GM23338 (cell line): ENCODE results near the gene SYT12. TPM values are rescaled to one million over a fixed set of nuclear protein-coding genes. Genes with fewer than 3 reads are reported as not detected.

Source experiments
- ATAC-seq: fragments of 200-7000 bp; cut with Tn5 transposase; 3 replicates; pipeline ENCODE4 v1.9.1; 2020
- DNase-seq: peaks from one replicate; pipeline ENCODE4 v3.0.0-alpha.2; 2015; ENCODE audit warnings: low spot score
- H2AFZ ChIP-seq: fragments of 200-600 bp; sonication (generic); 2 replicates; pipeline ENCODE4 v1.8.0; 2016; ENCODE audit warnings: antibody characterized with exemption, mild to moderate bottlenecking, moderate library complexity
- H3F3A ChIP-seq: fragments of 200-600 bp; sonication (generic); replicated peaks from 2 replicates; pipeline ENCODE4 v1.8.0; 2017; ENCODE audit warnings: antibody characterized with exemption, mixed run types, low read depth
- H3K27ac ChIP-seq: fragments of 200-600 bp; sonication (generic); 2 replicates; pipeline ENCODE4 v1.6.1; 2016; ENCODE audit warnings: low read depth
- H3K27me3 ChIP-seq: fragments of 200-600 bp; sonication (generic); 2 replicates; pipeline ENCODE4 v1.8.0; 2016; ENCODE audit warnings: mild to moderate bottlenecking, mixed run types, moderate library complexity; ENCODE audit not compliant: insufficient read depth
- H3K36me3 ChIP-seq: fragments of 200-600 bp; sonication (generic); 2 replicates; pipeline ENCODE4 v1.8.0; 2016; ENCODE audit warnings: mild to moderate bottlenecking; ENCODE audit not compliant: insufficient read depth
- H3K4me1 ChIP-seq: fragments of 200-600 bp; sonication (generic); 2 replicates; pipeline ENCODE4 v1.8.0; 2016; ENCODE audit warnings: mild to moderate bottlenecking, moderate library complexity; ENCODE audit not compliant: insufficient read depth
- H3K4me2 ChIP-seq: fragments of 200-600 bp; sonication (generic); 2 replicates; pipeline ENCODE4 v1.7.1; 2017; ENCODE audit warnings: mixed run types
- H3K4me3 ChIP-seq: fragments of 200-600 bp; sonication (generic); 2 replicates; pipeline ENCODE4 v1.6.1; 2016; ENCODE audit warnings: mixed run types
- H3K79me2 ChIP-seq: fragments of 200-600 bp; sonication (generic); replicated peaks from 2 replicates; pipeline ENCODE4 v1.8.0; 2017; ENCODE audit warnings: mild to moderate bottlenecking; ENCODE audit not compliant: insufficient read depth
- H3K9me2 ChIP-seq: fragments of 200-600 bp; sonication (generic); 2 replicates; pipeline ENCODE4 v1.8.0; 2017; ENCODE audit not compliant: insufficient read depth
- H4K20me1 ChIP-seq: fragments of 200-600 bp; sonication (generic); replicated peaks from 2 replicates; pipeline ENCODE4 v1.8.0; 2017; ENCODE audit warnings: mild to moderate bottlenecking; ENCODE audit not compliant: insufficient read depth
- H3K27ac Mint-ChIP-seq: 2 replicates; pipeline ENCODE4 v1.8.0; 2020; ENCODE audit warnings: inconsistent platforms, mild to moderate bottlenecking, moderate library complexity, mixed read lengths
- H3K27me3 Mint-ChIP-seq: 3 replicates; pipeline ENCODE4 v1.8.0; 2022; ENCODE audit warnings: low read depth, mild to moderate bottlenecking, moderate library complexity, mixed read lengths, inconsistent platforms; ENCODE audit not compliant: insufficient read depth, poor library complexity
- H3K36me3 Mint-ChIP-seq: 3 replicates; pipeline ENCODE4 v1.8.0; 2021; ENCODE audit warnings: low read depth, mild to moderate bottlenecking, inconsistent platforms, moderate library complexity, mixed read lengths
- H3K4me1 Mint-ChIP-seq: 3 replicates; pipeline ENCODE4 v1.8.0; 2020; ENCODE audit warnings: mild to moderate bottlenecking, inconsistent platforms, mixed read lengths
- H3K4me3 Mint-ChIP-seq: 3 replicates; pipeline ENCODE4 v1.8.0; 2021; ENCODE audit warnings: moderate library complexity, mild to moderate bottlenecking, inconsistent platforms, mixed read lengths
- H3K9me3 Mint-ChIP-seq: 3 replicates; pipeline ENCODE4 v1.8.0; 2020; ENCODE audit warnings: moderate library complexity, mild to moderate bottlenecking, inconsistent platforms, mixed read lengths
- CREB1 ChIP-seq: fragments of 250-450 bp; sonication (Bioruptor Pico); IDR thresholded peaks from 2 replicates; pipeline ENCODE4 v1.5.0; 2020; ENCODE audit warnings: low read depth, mild to moderate bottlenecking, moderate library complexity
- CTCF ChIP-seq, 2 experiments: fragments of 200-600 bp in 1 of 2; sonication (generic) in 1 of 2; conservative IDR thresholded peaks; 2 replicates each; pipeline versions ENCODE4 v1.5.1 to v1.6.1; 2016 to 2017; ENCODE audit warnings: antibody characterized with exemption in 2 of 2, low read depth in 2 of 2, mild to moderate bottlenecking in 2 of 2, moderate library complexity in 1 of 2
- ETS1 ChIP-seq: IDR thresholded peaks from 2 replicates; pipeline ENCODE4 v1.6.1; 2016; ENCODE audit warnings: antibody characterized with exemption
- EZH2 ChIP-seq: fragments of 200-600 bp; sonication (generic); IDR thresholded peaks from one replicate; pipeline ENCODE4 v1.8.0; 2017; ENCODE audit warnings: antibody characterized with exemption, mild to moderate bottlenecking, low read depth; ENCODE audit not compliant: unreplicated experiment
- EZH2phosphoT487 ChIP-seq: fragments of 200-600 bp; sonication (generic); IDR thresholded peaks from one replicate; pipeline ENCODE4 v1.8.1; 2018; ENCODE audit warnings: antibody characterized with exemption; ENCODE audit not compliant: unreplicated experiment
- JUNB ChIP-seq: IDR thresholded peaks from one replicate; pipeline ENCODE4 v1.6.1; 2016; ENCODE audit warnings: antibody characterized with exemption; ENCODE audit not compliant: unreplicated experiment
- NANOG ChIP-seq: IDR thresholded peaks from 2 replicates; pipeline ENCODE4 v1.6.1; 2016; ENCODE audit warnings: antibody characterized with exemption, borderline replicate concordance
- POLR2AphosphoS5 ChIP-seq: IDR thresholded peaks from 2 replicates; pipeline ENCODE4 v1.6.1; 2016; ENCODE audit warnings: antibody characterized with exemption, low read depth
- STAT1 ChIP-seq: IDR thresholded peaks from one replicate; pipeline ENCODE4 v1.6.1; 2016; ENCODE audit warnings: antibody characterized with exemption; ENCODE audit not compliant: unreplicated experiment
- ZNF114 ChIP-seq: fragments of 250-450 bp; sonication (Bioruptor Pico); IDR thresholded peaks from 2 replicates; pipeline ENCODE4 v1.5.0; 2020; ENCODE audit warnings: mild to moderate bottlenecking, moderate library complexity
- ZNF331 ChIP-seq: fragments of 250-450 bp; sonication (Bioruptor Pico); IDR thresholded peaks from 2 replicates; pipeline ENCODE4 v1.5.0; 2020; ENCODE audit warnings: low read depth, mild to moderate bottlenecking, moderate library complexity
- polyA plus RNA-seq: library from polyadenylated mRNA; unstranded; fragments of >200 nt; fragmentation: Nextera tagmentation; extraction: Ambion mirVana; gene quantifications from 2 replicates; pipeline ENCODE4 v1.2.1, GENCODE V29; 2016
- total RNA-seq: library from RNA; depleted of rRNA; stranded (reverse); fragments of >200 nt; shearing (Covaris generic); gene quantifications from 2 replicates; pipeline ENCODE4 v1.2.3, GENCODE V29; 2014
- TF ChIP-seq, protein P1 (sequence below): fragments of 250-450 bp; sonication (Bioruptor Pico); IDR thresholded peaks from 2 replicates; pipeline ENCODE4 v1.5.0; 2020; ENCODE audit warnings: mild to moderate bottlenecking, moderate library complexity
- TF ChIP-seq, protein P2 (sequence below): IDR thresholded peaks from one replicate; pipeline ENCODE4 v1.6.1; 2018; ENCODE audit warnings: antibody characterized with exemption; ENCODE audit not compliant: unreplicated experiment

Gene SYT12
- total and polyA plus RNA-seq, 2 experiments from 2014 or later = 0.92 to 2.5 TPM

GRCh38 chr11:66999555-66999954, 23.4 kb upstream of the SYT12 start:
- Histone ChIP-seq H2AFZ (no peak overlapping the region), H3K27me3 (no peaks in the 10 kb centered on the region), H3K27ac (no peak overlapping the region), H3K4me3 (no peak overlapping the region), H3K36me3 (no peaks in the 10 kb centered on the region), H3K9me2 (no peaks in the 10 kb centered on the region), H3K79me2 (no peaks in the 10 kb centered on the region), H3F3A (peaks cover 6% of the 10 kb centered on the region; the same call in 1 of the 2 replicates), H3K4me2 (no peak overlapping the region), H3K4me1 (peaks cover 22% of the 10 kb centered on the region), H4K20me1 (no peaks in the 10 kb centered on the region)
- Mint-ChIP-seq H3K4me3 (no peak overlapping the region), H3K36me3 (no peaks in the 10 kb centered on the region), H3K27ac (no peak overlapping the region), H3K27me3 (peaks cover 10% of the 10 kb centered on the region), H3K9me3 (no peaks in the 10 kb centered on the region), H3K4me1 (peaks cover 20% of the 10 kb centered on the region)
- ATAC-seq (no peak), DNase-seq (no peak)
- no peak for TF ChIP-seq EZH2phosphoT487
- TF ChIP-seq NANOG = no peak
- no peak for TF ChIP-seq ZNF114 (CRISPR knock-in tag)
- no peak for TF ChIP-seq JUNB
- no peak for TF ChIP-seq CREB1
- no peak for TF ChIP-seq EZH2
- TF ChIP-seq CTCF (conservative IDR thresholded peaks at IDR 0.05; ENCODE audit: low read depth in 2 of 2) = no peak
- no peak for TF ChIP-seq STAT1
- TF ChIP-seq POLR2AphosphoS5 = no peak
- TF ChIP-seq ETS1 = no peak
- TF ChIP-seq, protein P1, sequence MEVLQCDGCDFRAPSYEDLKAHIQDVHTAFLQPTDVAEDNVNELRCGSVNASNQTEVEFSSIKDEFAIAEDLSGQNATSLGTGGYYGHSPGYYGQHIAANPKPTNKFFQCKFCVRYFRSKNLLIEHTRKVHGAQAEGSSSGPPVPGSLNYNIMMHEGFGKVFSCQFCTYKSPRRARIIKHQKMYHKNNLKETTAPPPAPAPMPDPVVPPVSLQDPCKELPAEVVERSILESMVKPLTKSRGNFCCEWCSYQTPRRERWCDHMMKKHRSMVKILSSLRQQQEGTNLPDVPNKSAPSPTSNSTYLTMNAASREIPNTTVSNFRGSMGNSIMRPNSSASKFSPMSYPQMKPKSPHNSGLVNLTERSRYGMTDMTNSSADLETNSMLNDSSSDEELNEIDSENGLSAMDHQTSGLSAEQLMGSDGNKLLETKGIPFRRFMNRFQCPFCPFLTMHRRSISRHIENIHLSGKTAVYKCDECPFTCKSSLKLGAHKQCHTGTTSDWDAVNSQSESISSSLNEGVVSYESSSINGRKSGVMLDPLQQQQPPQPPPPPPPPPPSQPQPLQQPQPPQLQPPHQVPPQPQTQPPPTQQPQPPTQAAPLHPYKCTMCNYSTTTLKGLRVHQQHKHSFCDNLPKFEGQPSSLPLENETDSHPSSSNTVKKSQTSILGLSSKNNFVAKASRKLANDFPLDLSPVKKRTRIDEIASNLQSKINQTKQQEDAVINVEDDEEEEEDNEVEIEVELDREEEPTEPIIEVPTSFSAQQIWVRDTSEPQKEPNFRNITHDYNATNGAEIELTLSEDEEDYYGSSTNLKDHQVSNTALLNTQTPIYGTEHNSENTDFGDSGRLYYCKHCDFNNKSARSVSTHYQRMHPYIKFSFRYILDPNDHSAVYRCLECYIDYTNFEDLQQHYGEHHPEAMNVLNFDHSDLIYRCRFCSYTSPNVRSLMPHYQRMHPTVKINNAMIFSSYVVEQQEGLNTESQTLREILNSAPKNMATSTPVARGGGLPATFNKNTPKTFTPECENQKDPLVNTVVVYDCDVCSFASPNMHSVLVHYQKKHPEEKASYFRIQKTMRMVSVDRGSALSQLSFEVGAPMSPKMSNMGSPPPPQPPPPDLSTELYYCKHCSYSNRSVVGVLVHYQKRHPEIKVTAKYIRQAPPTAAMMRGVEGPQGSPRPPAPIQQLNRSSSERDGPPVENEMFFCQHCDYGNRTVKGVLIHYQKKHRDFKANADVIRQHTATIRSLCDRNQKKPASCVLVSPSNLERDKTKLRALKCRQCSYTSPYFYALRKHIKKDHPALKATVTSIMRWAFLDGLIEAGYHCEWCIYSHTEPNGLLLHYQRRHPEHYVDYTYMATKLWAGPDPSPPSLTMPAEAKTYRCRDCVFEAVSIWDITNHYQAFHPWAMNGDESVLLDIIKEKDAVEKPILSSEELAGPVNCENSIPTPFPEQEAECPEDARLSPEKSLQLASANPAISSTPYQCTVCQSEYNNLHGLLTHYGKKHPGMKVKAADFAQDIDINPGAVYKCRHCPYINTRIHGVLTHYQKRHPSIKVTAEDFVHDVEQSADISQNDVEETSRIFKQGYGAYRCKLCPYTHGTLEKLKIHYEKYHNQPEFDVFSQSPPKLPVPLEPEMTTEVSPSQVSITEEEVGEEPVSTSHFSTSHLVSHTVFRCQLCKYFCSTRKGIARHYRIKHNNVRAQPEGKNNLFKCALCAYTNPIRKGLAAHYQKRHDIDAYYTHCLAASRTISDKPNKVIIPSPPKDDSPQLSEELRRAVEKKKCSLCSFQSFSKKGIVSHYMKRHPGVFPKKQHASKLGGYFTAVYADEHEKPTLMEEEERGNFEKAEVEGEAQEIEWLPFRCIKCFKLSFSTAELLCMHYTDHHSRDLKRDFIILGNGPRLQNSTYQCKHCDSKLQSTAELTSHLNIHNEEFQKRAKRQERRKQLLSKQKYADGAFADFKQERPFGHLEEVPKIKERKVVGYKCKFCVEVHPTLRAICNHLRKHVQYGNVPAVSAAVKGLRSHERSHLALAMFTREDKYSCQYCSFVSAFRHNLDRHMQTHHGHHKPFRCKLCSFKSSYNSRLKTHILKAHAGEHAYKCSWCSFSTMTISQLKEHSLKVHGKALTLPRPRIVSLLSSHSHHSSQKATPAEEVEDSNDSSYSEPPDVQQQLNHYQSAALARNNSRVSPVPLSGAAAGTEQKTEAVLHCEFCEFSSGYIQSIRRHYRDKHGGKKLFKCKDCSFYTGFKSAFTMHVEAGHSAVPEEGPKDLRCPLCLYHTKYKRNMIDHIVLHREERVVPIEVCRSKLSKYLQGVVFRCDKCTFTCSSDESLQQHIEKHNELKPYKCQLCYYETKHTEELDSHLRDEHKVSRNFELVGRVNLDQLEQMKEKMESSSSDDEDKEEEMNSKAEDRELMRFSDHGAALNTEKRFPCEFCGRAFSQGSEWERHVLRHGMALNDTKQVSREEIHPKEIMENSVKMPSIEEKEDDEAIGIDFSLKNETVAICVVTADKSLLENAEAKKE (CRISPR knock-in tag) = no peak
- TF ChIP-seq, protein P2, sequence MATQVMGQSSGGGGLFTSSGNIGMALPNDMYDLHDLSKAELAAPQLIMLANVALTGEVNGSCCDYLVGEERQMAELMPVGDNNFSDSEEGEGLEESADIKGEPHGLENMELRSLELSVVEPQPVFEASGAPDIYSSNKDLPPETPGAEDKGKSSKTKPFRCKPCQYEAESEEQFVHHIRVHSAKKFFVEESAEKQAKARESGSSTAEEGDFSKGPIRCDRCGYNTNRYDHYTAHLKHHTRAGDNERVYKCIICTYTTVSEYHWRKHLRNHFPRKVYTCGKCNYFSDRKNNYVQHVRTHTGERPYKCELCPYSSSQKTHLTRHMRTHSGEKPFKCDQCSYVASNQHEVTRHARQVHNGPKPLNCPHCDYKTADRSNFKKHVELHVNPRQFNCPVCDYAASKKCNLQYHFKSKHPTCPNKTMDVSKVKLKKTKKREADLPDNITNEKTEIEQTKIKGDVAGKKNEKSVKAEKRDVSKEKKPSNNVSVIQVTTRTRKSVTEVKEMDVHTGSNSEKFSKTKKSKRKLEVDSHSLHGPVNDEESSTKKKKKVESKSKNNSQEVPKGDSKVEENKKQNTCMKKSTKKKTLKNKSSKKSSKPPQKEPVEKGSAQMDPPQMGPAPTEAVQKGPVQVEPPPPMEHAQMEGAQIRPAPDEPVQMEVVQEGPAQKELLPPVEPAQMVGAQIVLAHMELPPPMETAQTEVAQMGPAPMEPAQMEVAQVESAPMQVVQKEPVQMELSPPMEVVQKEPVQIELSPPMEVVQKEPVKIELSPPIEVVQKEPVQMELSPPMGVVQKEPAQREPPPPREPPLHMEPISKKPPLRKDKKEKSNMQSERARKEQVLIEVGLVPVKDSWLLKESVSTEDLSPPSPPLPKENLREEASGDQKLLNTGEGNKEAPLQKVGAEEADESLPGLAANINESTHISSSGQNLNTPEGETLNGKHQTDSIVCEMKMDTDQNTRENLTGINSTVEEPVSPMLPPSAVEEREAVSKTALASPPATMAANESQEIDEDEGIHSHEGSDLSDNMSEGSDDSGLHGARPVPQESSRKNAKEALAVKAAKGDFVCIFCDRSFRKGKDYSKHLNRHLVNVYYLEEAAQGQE = no peak
- no peak for TF ChIP-seq ZNF331
